HG02678 (cell line): ENCODE measurements around the gene DNAJB11.

ENCODE experiments used
- ATAC-seq: cut with Tn5 transposase; IDR thresholded peaks from one replicate; pipeline ENCODE4 v1.9.1; 2021; ENCODE audit warnings: mild to moderate bottlenecking, moderate library complexity; ENCODE audit not compliant: unreplicated experiment

Gene DNAJB11

DNA sequence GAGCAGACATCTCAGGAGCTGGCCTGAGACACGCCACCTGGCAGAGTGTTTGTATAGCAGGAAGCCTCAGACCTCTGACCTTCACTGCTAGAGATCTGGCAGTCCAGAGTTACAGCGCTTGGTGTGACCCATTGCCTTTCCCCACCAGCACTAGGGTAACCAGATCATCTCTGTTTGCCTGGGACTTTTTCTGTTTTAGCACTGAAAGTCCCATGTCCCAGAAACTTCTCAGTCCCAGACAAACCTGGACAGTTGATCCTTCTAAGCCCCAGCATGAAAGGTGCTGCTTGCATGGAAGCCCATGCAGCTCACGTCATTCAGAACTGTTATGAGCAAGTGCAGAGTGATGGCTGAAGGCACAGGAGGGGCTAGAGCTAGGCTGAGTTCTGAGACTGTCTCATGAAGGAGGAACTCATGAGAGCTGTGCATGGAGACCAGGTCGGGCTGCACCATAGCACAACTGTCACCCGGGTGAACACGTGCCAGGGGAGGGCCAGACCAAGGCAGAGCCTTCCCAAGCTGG is 24.1 kb downstream of the DNAJB11 start:
- ATAC-seq = no peak

DNA sequence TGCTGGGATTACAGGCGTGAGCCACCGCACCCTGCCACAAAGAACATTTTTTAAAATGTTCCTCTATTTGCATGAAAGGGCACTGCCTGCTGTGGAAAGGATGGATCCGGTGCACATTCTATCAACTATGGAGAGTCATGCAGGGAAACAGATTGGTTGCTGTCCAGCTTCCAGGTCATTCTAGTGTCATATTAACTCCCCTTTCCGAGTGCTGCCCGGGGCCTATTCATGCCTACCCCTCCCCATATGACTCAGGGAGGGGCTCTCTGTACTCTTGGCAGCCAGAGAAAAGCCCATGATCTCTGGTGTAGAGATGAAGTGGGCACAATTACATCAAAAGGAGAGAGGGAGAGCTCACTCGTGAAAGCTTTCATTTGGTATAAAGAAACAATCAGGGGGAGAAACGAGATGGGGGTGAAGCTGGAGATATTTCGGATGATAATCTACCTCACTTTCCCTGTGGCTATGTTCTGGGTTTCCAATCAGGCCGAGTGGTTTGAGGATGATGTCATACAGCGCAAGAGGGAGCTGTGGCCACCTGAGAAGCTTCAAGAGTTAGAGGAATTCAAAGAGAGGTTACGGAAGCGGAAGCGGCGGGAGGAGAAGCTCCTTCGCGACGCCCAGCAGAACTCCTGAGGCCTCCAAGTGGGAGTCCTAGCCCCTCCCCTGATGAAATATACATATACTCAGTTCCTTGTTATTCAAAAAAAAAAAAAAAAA is 26.2 kb downstream of the DNAJB11 start:
- ATAC-seq = no peak

DNA sequence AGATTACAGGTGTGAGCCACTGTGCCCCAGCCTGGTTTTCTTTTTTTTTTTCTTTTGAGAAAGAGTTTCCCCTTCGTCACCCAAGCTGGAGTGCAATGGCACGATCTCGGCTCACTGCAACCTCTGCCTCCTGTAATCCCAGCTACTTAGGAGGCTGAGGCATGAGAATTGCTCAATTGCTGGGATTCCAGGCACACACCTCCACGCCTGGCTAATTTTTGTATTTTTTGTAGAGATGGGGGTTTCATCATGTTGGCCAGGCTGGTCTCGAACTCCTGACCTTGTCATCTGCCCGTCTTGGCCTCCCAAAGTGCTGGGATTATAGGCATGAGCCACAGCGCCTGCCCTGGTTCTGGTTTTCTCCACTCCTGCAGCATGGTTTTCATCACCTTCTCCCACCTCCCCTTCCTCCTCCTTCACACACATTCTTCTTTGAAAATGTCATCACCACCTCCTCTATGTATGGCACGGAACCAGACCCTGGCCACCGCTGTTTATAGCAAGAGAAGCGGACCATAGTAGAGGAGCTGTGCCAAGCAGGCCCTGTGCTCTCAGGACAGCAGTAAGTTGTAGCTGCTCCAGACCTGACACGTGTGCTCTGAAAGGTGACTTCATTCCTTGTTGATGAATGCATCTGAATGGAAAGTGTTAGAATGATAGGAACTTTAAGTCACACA is 27.7 kb downstream of the DNAJB11 start:
- ATAC-seq = no peak

DNA sequence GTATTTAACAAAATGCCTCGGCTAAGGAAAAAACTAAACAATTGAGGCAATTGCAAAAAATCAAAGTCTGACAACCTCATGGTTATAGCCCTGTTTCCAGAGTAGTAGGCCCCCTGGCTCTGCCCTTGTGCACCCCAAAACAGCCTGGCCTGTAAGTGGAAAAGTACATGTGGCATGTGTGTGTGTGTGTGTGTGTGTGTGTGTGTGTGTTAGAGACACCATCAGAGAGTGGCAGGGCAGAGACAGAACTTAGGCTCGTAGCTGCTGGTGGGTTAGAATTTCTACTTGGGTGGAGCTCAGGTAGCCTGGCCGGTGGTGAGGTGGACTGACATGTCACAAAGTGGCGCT is 28.2 kb downstream of the DNAJB11 start:
- ATAC-seq = no peak

DNA sequence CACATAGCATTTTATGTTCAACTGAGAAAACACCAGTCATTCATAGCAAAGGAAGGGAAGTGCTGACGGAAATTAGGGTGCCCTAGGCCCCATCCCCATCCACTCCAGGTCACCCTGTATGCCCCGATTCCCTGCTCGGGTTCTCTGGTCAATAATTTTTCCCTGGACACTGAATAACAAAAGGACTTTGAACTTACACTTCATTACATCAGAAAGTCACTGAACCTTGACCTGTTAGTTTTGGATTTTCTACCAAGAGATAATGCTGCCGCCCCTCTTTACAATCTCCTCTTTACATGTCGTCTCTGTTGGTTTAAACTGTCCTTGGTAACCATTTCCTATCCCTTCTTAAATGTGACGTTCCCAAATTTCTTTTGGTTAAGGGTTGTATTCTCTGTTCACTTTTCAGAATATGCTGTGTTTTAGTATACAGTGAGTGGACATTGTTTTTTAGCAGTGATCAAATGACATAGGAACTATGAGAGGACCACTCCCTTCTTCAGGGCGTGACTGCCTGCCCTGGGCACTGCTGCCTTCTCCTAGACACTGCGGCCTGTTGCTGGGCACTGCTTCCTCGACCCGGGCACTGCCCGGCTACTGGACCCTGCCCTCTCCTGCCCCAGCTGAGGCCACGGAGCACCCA is 28.7 kb downstream of the DNAJB11 start:
- no peak for ATAC-seq

DNA sequence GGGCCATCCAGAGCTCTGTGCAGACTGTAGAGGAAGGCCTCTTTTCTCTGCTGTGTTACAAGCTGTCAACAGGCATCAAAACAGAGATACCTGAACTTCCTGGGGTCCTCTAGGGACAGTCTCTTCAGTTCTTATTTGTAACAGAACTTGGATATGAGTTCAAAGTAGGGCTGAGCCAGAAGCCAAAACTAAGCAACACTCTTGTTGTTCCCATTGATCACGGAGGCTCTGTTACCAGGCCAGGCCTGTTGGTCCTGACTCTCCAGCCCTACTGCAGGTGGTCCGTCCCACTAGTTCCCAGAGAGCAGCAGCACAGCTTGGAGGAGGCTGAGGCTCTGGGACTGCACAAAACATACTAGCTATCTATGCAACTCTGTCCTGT is 29.3 kb downstream of the DNAJB11 start:
- ATAC-seq = no peak

DNA sequence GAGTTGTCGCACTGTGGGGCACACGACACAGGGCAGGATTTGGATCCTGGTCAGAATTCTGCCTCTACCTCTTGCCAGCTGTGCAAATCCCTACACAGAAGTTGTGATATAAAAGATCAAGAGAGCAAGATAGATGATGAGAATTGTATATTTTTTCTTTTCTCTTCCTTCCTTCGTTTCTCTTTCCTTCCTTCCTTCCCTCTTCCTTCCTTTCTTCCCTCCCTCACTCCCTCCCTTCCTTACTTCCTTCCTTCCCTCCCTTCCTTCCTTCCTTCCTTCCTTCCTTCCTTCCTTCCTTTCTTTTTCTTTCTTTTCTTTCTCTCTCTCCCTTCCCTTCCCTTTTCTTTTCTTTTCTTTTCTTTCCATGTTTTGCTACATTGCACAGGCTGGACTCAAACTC is 30.4 kb downstream of the DNAJB11 start:
- no peak for ATAC-seq

DNA sequence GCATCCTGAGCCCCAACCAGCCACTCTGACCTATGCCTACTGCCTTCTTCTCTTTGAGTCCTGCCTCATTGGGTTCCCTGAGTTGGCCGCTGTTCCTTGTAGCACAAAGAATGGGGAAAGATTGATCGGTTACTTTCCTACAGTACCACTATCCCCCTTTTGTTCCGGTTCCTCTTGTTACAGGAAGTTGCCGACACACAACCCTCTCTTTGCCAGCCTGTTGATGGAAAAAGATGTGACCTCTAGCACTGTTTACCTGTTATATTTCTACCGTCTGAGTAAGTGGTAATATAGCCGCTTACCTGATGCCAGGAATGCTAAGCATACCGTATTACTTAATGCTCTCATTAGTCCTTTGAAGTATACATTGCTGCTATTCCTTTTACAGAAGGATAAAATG is 32.6 kb downstream of the DNAJB11 start:
- ATAC-seq = no peak

DNA sequence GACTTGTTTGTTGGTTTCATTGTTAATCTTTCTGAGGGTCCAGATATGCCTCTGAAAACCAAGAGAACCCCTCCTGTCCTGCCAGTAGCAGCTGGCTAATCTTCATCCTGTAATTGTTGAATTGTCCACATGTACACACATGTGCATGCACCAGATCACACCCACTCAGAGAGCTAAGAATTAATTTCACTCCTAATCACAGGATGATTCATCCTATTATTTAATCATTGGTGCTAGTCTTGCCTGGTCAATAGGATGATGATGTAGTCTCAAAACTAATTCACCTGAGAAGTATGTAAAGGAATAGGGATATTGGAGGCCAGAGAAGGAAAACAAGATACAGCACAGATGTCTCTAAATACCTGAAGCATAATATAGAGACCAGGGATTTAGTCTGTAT is 34.6 kb downstream of the DNAJB11 start:
- ATAC-seq = no peak

DNA sequence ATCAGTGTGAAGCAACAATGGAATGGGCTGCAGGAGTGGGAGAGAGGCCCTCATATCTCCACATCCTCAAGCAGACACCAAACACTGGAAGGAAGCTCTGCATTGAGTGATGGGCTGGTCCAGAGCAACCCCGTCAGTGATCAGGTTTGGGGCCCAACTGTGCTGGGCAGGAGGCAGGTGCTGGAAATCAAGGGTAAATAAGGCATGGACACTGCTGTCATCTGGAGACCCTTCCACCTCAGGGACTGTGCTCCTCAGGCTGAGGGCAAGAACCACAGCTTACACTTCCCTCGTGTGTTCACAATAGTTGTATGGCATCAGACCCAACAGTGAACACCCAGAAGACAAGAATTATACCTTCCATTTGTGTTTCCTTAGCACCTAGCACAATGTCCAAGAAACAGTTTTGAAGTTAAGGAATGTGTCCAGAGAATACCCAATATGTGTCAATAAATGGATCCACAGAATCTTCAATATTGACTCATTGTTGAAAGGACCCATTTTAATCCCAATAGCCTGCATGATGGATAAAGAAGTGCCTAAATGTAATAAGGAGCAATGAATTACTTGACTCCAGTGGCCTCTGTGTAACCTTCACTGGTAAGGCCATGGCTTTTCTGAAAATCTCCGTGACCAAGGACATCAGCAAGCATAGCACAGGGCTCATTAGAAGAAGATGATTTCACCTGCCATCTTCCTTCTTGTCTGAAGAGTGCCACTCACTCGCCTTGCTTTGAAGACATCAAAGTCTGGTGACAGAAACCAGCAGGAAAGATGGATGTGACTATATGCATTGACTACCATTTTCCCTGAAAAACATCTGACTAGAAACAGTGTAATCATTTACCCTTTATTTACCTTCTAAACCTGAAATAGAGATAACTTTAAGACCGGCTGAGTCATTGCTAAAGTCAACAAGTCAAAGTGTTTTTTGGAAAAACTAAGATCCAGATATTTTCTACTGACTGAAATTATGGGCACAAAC is 35.3 kb downstream of the DNAJB11 start:
- ATAC-seq = no peak

DNA sequence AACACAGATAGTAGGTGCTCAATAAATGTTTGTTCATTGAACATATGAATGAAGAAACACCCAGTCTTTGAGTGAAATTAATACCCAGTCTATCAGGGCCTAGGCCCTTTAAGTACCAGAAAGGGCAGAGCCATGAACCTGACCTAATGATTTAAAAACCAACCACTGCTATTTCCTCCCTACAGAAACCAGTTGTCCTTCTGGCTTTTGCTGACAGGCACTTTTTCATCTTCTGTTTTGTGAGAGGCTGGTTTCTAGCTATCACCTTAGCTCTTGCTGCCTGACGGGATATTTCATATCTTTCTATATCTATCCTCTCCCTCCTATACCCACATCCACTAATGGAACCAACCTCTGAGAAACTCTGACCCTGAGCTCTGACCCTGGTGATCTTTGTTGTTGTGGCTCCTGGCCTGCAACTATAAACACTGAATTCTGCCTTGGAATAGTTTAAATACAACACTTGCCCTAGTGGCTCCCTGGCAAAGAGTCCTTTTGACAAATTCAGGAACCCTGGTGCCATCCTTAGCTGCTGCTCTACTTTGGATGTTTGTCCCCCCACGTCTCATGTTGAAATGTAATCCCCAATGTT is 38.2 kb downstream of the DNAJB11 start:
- no peak for ATAC-seq

DNA sequence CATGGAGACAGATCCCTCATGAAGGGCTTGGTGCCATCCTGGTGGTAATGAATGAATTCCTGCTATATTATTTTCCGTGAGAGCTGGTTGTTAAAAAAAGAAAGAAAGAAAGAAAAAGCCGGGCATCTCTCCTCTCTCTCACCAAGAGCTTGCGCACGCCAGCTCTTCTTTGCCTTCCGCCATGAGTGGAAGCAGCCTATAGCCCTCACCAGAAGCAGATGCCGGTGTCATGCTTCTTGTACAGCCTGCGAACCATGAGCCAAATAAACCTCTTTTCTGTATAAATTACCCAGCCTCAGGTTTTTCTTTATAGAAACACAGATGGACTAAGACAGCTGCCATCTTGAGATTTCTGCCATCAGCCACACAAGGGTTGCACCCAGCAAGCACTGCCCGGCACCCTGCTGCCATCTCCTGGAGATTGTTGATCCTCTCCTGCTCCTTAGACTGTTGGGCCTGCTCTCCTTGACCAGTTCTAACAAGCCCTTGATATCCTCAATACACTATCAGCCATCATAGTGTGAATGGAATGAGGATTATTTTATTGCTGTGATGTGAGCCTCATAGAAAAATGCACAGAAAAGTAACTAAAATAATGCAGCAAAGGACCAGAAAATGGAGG is 38.8 kb downstream of the DNAJB11 start:
- no peak for ATAC-seq

DNA sequence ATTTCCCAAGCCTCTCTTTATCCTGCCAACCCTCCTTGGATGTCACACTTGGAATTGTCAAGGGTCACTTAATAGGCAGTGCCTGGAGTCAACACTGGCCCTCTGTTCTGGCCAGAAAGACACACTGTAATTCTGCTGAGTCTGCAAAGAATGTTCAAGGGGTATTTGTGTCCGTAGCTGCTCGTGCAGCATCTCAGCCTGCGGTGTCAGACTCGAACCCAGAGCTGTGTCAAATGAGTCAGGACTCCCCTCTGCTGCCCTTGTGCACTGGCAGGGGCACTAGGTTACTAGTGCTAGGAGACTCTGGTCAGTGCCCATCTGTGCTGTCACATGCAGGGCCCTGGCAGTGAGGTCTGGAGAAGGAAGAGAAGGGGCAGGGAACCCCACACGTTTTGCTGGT is 41.5 kb downstream of the DNAJB11 start:
- no peak for ATAC-seq

DNA sequence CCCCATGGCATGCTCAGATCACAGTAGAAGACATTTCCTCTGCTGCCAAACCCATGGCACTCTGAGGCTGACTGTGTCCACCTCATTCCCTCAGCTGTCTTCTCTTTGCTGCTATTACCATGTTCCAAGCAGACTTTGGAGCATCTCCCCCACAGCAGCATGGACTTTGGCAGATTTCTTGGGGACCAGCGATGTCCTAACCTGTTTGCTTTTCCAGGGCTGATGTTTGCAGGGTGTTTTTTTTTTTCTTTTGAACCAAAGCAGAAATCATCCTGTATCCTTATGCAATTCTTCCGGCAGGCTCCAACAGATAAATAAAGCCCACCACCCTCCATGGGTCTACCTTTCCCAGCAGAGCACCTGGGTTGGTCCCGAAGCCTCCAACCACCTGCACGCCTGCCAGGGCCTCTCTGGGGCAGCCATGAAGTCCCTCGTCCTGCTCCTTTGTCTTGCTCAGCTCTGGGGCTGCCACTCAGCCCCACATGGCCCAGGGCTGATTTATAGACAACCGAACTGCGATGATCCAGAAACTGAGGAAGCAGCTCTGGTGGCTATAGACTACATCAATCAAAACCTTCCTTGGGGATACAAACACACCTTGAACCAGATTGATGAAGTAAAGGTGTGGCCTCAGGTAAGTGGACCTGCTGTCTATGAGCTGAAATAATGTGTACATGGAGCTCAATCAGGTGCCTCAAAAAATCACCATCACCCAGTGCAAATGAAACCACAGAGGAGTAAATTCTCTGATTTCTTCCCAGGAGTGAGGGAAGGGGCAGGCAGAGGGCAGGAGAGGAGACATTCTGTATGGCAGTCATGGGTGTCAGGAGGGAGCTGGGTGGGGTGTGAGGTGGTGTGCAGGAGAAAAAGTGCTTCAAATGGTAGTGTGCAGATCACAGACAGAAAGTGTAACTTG is 42.5 kb downstream of the DNAJB11 start, which contains the start of gene AHSG:
Gene AHSG (plus strand): TSS at position 340 of the 916 bp plus-strand sequence. CDS start 82 bp downstream, at position 422.
- no peak for ATAC-seq

DNA sequence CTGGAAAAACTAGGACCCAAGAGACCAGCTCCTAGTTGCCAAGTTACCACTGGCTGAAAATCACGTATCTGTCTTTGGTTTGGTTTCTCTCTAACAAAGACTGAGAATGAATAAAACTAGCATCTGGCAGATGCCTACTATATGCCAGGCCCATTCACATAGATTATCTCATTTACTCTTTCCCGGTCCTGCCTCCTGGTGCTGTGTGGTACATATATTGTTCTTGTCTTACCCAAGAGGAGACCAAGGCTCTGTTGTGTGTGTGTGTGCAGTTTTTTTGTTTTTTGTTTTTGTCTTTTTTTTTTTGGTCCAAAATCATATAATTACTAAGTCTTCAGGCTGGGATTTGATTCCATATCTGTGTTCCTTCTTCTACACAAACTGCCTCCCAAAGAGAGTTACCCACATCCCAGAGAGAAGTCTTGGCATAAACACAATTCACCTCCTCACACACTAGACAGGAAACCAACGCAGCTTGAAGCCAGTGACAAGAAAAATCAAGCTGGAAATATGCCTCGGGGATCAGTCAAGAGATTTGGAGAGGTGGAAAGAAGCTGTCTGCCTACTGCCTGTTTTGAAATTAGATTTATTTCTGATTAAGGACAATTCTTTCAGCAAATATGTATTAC is 43.2 kb downstream of the DNAJB11 start:
- no peak for ATAC-seq

DNA sequence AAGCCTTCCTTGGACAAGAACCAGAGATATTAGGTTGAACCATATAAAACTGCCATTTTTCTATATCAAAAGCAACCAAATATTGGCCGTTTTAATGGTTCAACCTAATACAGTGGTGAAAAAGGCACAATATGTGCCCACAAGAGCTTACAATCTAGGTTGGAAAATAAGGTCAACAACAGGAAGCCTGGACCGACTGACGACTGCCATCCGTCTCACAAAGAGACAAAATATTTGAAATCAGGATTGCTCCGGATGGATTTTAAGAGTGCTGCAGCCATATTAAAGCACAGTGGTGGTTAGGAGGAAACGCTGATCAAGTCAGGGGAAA is 43.7 kb downstream of the DNAJB11 start:
- ATAC-seq = no peak

DNA sequence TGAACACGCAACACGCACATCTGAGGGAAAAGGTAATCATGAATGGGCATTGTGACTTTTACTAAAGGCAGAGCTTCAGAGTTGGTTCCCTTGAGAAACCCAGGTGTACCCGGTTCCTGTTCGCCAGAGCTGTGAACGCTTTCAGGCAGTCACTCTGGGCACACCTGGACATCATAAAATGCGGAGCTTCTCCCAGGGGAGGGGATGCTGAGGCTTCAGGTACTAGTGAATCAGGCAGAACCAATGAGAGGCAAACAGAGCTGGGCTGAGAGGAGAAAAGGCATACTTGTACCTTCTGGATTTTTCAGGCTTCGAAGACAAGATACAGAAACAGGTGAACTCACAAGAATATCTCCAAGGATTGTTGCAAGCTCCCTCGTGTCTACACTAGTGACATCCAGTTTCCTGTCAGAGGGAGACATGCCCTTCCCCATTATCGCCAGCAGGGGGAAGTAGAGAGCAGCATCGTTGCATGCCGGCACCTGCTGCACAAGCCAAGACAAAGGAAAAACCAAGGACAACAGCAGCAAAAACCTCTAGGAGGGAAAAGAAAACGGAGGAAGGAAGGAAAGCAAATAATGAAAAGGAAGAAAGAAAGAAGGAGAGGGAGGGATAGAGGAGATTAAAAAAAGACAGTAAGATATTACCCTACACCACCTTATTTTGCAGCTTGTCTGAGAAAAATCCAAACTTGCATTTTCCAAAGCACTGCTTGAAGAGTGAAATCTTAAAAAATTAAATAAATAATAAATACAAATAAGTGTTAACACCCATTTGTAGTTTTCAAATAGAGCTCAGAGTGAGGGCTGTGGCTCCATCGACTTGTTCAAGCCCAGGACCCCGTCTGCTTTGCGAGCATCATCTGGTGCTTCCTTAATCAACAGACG is 44.3 kb downstream of the DNAJB11 start:
- ATAC-seq = peak; percentile 61

DNA sequence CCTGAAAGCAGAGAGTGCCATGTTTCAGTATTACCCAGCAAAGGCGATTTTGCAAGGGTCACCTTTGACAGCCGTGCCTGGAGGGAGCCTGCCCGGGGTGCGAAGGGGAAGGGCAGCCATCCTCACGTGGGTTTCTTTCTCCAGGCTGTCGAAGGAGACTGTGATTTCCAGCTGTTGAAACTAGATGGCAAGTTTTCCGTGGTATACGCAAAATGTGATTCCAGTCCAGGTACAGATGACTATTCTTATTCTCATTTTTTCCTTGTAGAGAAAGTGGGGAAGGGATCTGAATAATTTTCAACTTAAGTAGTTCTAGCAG is 45.7 kb downstream of the DNAJB11 start:
- ATAC-seq = no peak
